K562 (cell line): ENCODE data around the gene STK11. TPM values are rescaled to one million over a fixed set of nuclear protein-coding genes. Genes with fewer than 3 reads are reported as not detected.

Experiments used
- ATF1 ChIP-seq, 2 experiments: fragments of 450-650 bp in 1 of 2; IDR thresholded peaks; 2 replicates each; pipeline ENCODE4 v1.6.1; 2016; ENCODE audit warnings: missing compliant biosample characterization in 1 of 2, missing genetic modification characterization in 1 of 2
- BRD4 ChIP-seq: fragments of 200-600 bp; sonication (generic); IDR thresholded peaks from 2 replicates; pipeline ENCODE4 v1.6.1; 2017; ENCODE audit warnings: inconsistent platforms
- E2F6 ChIP-seq, 2 experiments: IDR thresholded peaks; 2 replicates each; pipeline ENCODE4 v1.6.1; 2011; ENCODE audit warnings: borderline replicate concordance in 1 of 2, control low read depth in 1 of 2, low read depth in 1 of 2, low read length in 1 of 2, mild to moderate bottlenecking in 1 of 2, mixed read lengths in 1 of 2, moderate library complexity in 1 of 2; ENCODE audit not compliant: insufficient read depth in 1 of 2, insufficient read length in 1 of 2, poor library complexity in 1 of 2, severe bottlenecking in 1 of 2; ENCODE audit errors: extremely low read depth in 1 of 2
- HDAC8 ChIP-seq: fragments of 450-650 bp; IDR thresholded peaks from 2 replicates; pipeline ENCODE4 v1.6.1; 2016; ENCODE audit warnings: mild to moderate bottlenecking, missing genetic modification characterization, moderate library complexity, missing compliant biosample characterization
- MGA ChIP-seq: fragments of 450-650 bp; IDR thresholded peaks from 2 replicates; pipeline ENCODE4 v1.6.1; 2016; ENCODE audit warnings: mild to moderate bottlenecking, moderate library complexity
- PYGO2 ChIP-seq: fragments of 450-650 bp; IDR thresholded peaks from 2 replicates; pipeline ENCODE4 v1.6.1; 2016; ENCODE audit warnings: mild to moderate bottlenecking, missing genetic modification characterization, moderate library complexity, missing compliant biosample characterization
- SP1 ChIP-seq: sonication (generic); formaldehyde crosslinking; IDR thresholded peaks from 2 replicates; pipeline ENCODE4 v1.8.1; 2022; ENCODE audit warnings: mild to moderate bottlenecking, missing genetic modification reagents
- ZBTB17 ChIP-seq: fragments of 450-650 bp; formaldehyde crosslinking; IDR thresholded peaks from 2 replicates; pipeline ENCODE4 v1.4.0; 2020; ENCODE audit warnings: mild to moderate bottlenecking
- ZBTB9 ChIP-seq: fragments of 450-650 bp; formaldehyde crosslinking; IDR thresholded peaks from 2 replicates; pipeline ENCODE4 v1.4.0; 2020; ENCODE audit warnings: mild to moderate bottlenecking, moderate library complexity
- ZNF12 ChIP-seq: sonication (generic); formaldehyde crosslinking; IDR thresholded peaks from 2 replicates; pipeline ENCODE4 v1.4.0; 2020; ENCODE audit warnings: mild to moderate bottlenecking, missing genetic modification reagents
- ZNF282 ChIP-seq: sonication (generic); formaldehyde crosslinking; IDR thresholded peaks from 2 replicates; pipeline ENCODE4 v1.8.1; 2023; ENCODE audit warnings: missing genetic modification reagents
- polyA plus RNA-seq, 8 experiments: library from polyadenylated mRNA; depleted of rRNA in 4 of 8; stranded (reverse) in 5 of 8; unstranded in 3 of 8; fragments of >200 nt; fragmentation: Nextera tagmentation in 2 of 8; fragmentation: Illumina TruSeq in 1 of 8; extraction: Ambion mirVana in 2 of 8; extraction: Trizol in 1 of 8; gene quantifications; 2 replicates each; pipeline versions ENCODE4 v1.2.1 to v1.2.3, GENCODE V29; 2011 to 2014; ENCODE audit warnings: inconsistent platforms in 1 of 8, missing spikeins in 1 of 8
- total RNA-seq, 7 experiments: library from RNA; depleted of rRNA in 6 of 7; stranded (reverse); fragments of >200 nt in 6 of 7; fragmentation: Illumina TruSeq in 2 of 7; extraction: Trizol in 2 of 7; gene quantifications; 2 replicates each; pipeline versions ENCODE4 v1.2.1 to v1.2.3, GENCODE V29; 2011 to 2021; ENCODE audit warnings: low replicate concordance in 1 of 7

Gene STK11
- total and polyA plus RNA-seq, 9 of the 15 experiments (the other 6 are each of a cell fraction or from before 2014, with no cell fraction given): 0.15 to 96.5 (median 31.7) TPM

- TF ChIP-seq BRD4 (0 out of 2 replicates have a peak, but pooled peaks have one; percentile 49), HDAC8 (tag) (no peak), MGA (no peak), PYGO2 (no peak), ATF1 (CRISPR knock-in tag; IDR thresholded peaks at IDR 0.05) (no peak; the same call in 1 of the 2 replicates), ATF1 (tag; IDR thresholded peaks at IDR 0.05) (0 out of 2 replicates have a peak, but pooled peaks have one; percentile 44), ZNF12 (no peak), ZNF282 (no peak), ZBTB17 (CRISPR knock-in tag) (0 out of 2 replicates have a peak, but pooled peaks have one; percentile 55), E2F6 (IDR thresholded peaks at IDR 0.05; ENCODE audit: borderline replicate concordance in 1 of 2, extremely low read depth in 1 of 2, insufficient read depth in 1 of 2, insufficient read length in 1 of 2, low read depth in 1 of 2, low read length in 1 of 2, poor library complexity in 1 of 2, severe bottlenecking in 1 of 2) (peak in 1 of 2 experiments; percentile 67), SP1 (CRISPR knock-in tag) (peak; percentile 87), ZBTB9 (CRISPR knock-in tag) (no peak)
These were observed 60.7 kb downstream of the STK11 start (continued) for GRCh38 chr19:1266129-1266915.
